Measurements from ENCODE around the gene DDX10.

DDX10 gene

DNA sequence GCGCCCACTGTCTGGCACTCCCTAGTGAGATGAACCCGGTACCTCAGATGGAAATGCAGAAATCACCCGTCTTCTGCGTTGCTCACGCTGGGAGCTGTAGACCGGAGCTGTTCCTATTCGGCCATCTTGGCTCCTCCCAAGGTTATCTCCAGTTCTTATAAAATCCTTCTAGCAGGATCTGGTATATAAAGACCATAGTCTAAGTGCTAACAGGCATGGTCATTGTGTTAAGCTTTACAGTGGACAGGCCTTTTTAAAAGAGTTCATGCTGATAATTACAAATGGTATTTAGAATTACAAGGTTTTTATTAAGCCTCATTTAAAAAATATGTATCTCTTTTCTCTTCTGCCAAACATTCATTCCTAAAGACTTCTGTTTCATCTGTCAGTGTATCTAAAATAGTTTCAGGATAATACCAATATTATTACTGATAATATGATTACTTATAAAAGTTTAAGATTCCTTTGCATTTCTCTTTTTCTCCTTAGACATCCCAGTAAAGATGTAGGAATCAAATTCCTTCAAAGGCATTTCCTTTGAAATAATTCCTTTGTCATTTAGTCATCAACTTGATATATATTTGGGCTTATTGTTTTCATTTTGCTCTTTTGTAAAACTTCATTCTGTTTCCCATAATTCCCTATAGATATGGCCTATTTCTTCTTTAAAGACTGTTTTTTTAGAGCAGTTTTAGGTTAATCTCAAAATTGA is 20.7 kb downstream of the DDX10 start:
- no peak overlapping the region for H3K4me3 ChIP-seq (ENCODE audit: low read depth, low read length)
- no peak for DNase-seq (ENCODE audit: low read depth)
- TF ChIP-seq MAX (IDR thresholded peaks at IDR 0.05; ENCODE audit: low read depth, low read length) (no peak), MYC (IDR thresholded peaks at IDR 0.05; ENCODE audit: low read depth, low read length) (no peak), POLR2A (IDR thresholded peaks at IDR 0.05; ENCODE audit: extremely low read depth, insufficient read length) (no peak)
- TF ChIP-seq, protein P1, sequence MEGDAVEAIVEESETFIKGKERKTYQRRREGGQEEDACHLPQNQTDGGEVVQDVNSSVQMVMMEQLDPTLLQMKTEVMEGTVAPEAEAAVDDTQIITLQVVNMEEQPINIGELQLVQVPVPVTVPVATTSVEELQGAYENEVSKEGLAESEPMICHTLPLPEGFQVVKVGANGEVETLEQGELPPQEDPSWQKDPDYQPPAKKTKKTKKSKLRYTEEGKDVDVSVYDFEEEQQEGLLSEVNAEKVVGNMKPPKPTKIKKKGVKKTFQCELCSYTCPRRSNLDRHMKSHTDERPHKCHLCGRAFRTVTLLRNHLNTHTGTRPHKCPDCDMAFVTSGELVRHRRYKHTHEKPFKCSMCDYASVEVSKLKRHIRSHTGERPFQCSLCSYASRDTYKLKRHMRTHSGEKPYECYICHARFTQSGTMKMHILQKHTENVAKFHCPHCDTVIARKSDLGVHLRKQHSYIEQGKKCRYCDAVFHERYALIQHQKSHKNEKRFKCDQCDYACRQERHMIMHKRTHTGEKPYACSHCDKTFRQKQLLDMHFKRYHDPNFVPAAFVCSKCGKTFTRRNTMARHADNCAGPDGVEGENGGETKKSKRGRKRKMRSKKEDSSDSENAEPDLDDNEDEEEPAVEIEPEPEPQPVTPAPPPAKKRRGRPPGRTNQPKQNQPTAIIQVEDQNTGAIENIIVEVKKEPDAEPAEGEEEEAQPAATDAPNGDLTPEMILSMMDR (IDR thresholded peaks at IDR 0.05; ENCODE audit: low read depth, low read length), result no peak

DNA sequence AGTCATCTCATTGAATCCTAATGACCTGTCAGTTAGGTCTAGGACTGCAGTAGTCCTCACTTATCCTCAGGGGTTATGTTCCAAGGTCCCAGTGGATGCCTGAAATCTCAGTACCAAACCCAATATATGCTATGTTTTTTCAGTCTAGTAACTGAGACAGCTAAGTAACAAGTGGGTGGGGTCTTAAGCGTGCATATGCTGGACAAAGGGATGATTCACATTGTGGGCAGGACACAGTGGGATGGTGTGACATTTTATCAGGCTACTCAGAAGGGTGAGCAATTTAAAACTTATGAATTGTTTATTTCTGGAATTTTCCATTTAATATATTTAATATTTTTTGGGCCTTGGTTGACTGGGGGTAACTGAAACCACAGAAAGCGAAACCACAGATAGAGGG is 29.0 kb downstream of the DDX10 start:
- H3K4me3 ChIP-seq (ENCODE audit: low read depth, low read length), result no peak overlapping the region
- no peak for DNase-seq (ENCODE audit: low read depth)
- TF ChIP-seq POLR2A (IDR thresholded peaks at IDR 0.05; ENCODE audit: extremely low read depth, insufficient read length), result no peak
- TF ChIP-seq MYC (IDR thresholded peaks at IDR 0.05; ENCODE audit: low read depth, low read length), result no peak
- TF ChIP-seq MAX (IDR thresholded peaks at IDR 0.05; ENCODE audit: low read depth, low read length), result no peak
- TF ChIP-seq, protein P1 (IDR thresholded peaks at IDR 0.05; ENCODE audit: low read depth, low read length), result no peak

GRCh38 chr11:108694846-108695245 is 30.0 kb downstream of the DDX10 start:
- DNase-seq (ENCODE audit: low read depth), result no peak
- TF ChIP-seq MYC (IDR thresholded peaks at IDR 0.05; ENCODE audit: low read depth, low read length), result no peak
- no peak for TF ChIP-seq MAX (IDR thresholded peaks at IDR 0.05; ENCODE audit: low read depth, low read length)
- TF ChIP-seq, protein P1 (IDR thresholded peaks at IDR 0.05; ENCODE audit: low read depth, low read length), result no peak
- no peak for TF ChIP-seq POLR2A (IDR thresholded peaks at IDR 0.05; ENCODE audit: extremely low read depth, insufficient read length)
- H3K4me3 ChIP-seq (ENCODE audit: low read depth, low read length), result no peak overlapping the region

GRCh38 chr11:108697872-108698473 is 33.1 kb downstream of the DDX10 start:
- DNase-seq (ENCODE audit: low read depth), result peak; percentile 84
- TF ChIP-seq, protein P1 (IDR thresholded peaks at IDR 0.05; ENCODE audit: low read depth, low read length), result peak; percentile 93
- TF ChIP-seq POLR2A (IDR thresholded peaks at IDR 0.05; ENCODE audit: extremely low read depth, insufficient read length), result no peak
- TF ChIP-seq MYC (IDR thresholded peaks at IDR 0.05; ENCODE audit: low read depth, low read length), result no peak
- no peak for TF ChIP-seq MAX (IDR thresholded peaks at IDR 0.05; ENCODE audit: low read depth, low read length)
- no peak overlapping the region for H3K4me3 ChIP-seq (ENCODE audit: low read depth, low read length)

- no peak overlapping the region for H3K4me3 ChIP-seq (ENCODE audit: low read depth, low read length)
- no peak for DNase-seq (ENCODE audit: low read depth)
- TF ChIP-seq, protein P1 (IDR thresholded peaks at IDR 0.05; ENCODE audit: low read depth, low read length), result no peak
- no peak for TF ChIP-seq MYC (IDR thresholded peaks at IDR 0.05; ENCODE audit: low read depth, low read length)
- no peak for TF ChIP-seq POLR2A (IDR thresholded peaks at IDR 0.05; ENCODE audit: extremely low read depth, insufficient read length)
- no peak for TF ChIP-seq MAX (IDR thresholded peaks at IDR 0.05; ENCODE audit: low read depth, low read length)
Measured at GRCh38 chr11:108698844-108699642, 34.2 kb downstream of the DDX10 start.

All from NB4 (cell line).